K562 (cell line): ENCODE results near the gene C10orf105. TPM values are rescaled to one million over a fixed set of nuclear protein-coding genes. Genes with fewer than 3 reads are reported as not detected.

Experiments used
- BCOR ChIP-seq: fragments of 450-650 bp; IDR thresholded peaks from 2 replicates; pipeline ENCODE4 v1.6.1; 2016
- BHLHE40 ChIP-seq: IDR thresholded peaks from 2 replicates; pipeline ENCODE4 v1.6.1; 2011; ENCODE audit warnings: low read length, improper control_type of control experiment
- CCAR2 ChIP-seq: fragments of 200-400 bp; formaldehyde crosslinking; IDR thresholded peaks from 2 replicates; pipeline ENCODE4 v1.6.1; 2017; ENCODE audit warnings: mild to moderate bottlenecking, low read depth, low read length
- ESRRA ChIP-seq: fragments of 450-650 bp; IDR thresholded peaks from 2 replicates; pipeline ENCODE4 v1.6.1; 2014; ENCODE audit warnings: low read depth, mild to moderate bottlenecking, moderate library complexity, borderline replicate concordance
- FOSL1 ChIP-seq: fragments of 200-800 bp; sonication (Bioruptor generic); conservative IDR thresholded peaks from 2 replicates; pipeline ENCODE4 v1.6.1; 2016; ENCODE audit warnings: missing genetic modification characterization, missing compliant biosample characterization
- GTF3C2 ChIP-seq: IDR thresholded peaks from 3 replicates; pipeline ENCODE4 v1.6.1; 2011; ENCODE audit warnings: borderline replicate concordance, mild to moderate bottlenecking, moderate library complexity; ENCODE audit not compliant: insufficient read length; ENCODE audit errors: extremely low read depth
- HDAC1 ChIP-seq, 2 experiments: fragments of 450-650 bp; IDR thresholded peaks; 2 replicates each; pipeline ENCODE4 v1.6.1; 2016 to 2017; ENCODE audit warnings: inconsistent platforms in 1 of 2, mild to moderate bottlenecking in 1 of 2, moderate library complexity in 1 of 2
- JUND ChIP-seq, 2 experiments: IDR thresholded peaks; 2 replicates in 1 of 2; 3 replicates in 1 of 2; pipeline ENCODE4 v1.6.1; 2011; ENCODE audit warnings: borderline replicate concordance in 2 of 2, low read depth in 2 of 2, low read length in 2 of 2, improper control_type of control experiment in 1 of 2, missing biosample characterization in 1 of 2, missing genetic modification characterization in 1 of 2, missing genetic modification reagents in 1 of 2
- KDM1A ChIP-seq, 2 experiments: fragments of 450-650 bp; IDR thresholded peaks; 2 replicates each; pipeline ENCODE4 v1.6.1; 2016; ENCODE audit warnings: mild to moderate bottlenecking in 2 of 2
- KLF1 ChIP-seq: fragments of 450-650 bp; IDR thresholded peaks from 2 replicates; pipeline ENCODE4 v1.6.1; 2016; ENCODE audit warnings: missing genetic modification characterization, missing compliant biosample characterization
- MTA3 ChIP-seq: fragments of 450-650 bp; formaldehyde crosslinking; IDR thresholded peaks from 2 replicates; pipeline ENCODE4 v1.6.1; 2017; ENCODE audit warnings: mild to moderate bottlenecking, borderline replicate concordance
- POLR2A ChIP-seq: fragments of 450-650 bp; conservative IDR thresholded peaks from 2 replicates; pipeline ENCODE4 v1.6.1; 2016
- RAD21 ChIP-seq, 2 experiments: fragments of 250-450 bp in 1 of 2; fragments of 450-650 bp in 1 of 2; sonication (Bioruptor Pico) in 1 of 2; formaldehyde crosslinking in 1 of 2; IDR thresholded peaks in 1 of 2; conservative IDR thresholded peaks in 1 of 2; 2 replicates each; pipeline versions ENCODE4 v1.4.0 to v1.8.0; 2020 to 2022; ENCODE audit warnings: mild to moderate bottlenecking in 2 of 2, moderate library complexity in 1 of 2
- RB1 ChIP-seq: fragments of 450-650 bp; IDR thresholded peaks from 2 replicates; pipeline ENCODE4 v1.6.1; 2017; ENCODE audit warnings: low read depth, mild to moderate bottlenecking
- RBFOX2 ChIP-seq: fragments of 200-400 bp; formaldehyde crosslinking; IDR thresholded peaks from 2 replicates; pipeline ENCODE4 v1.6.1; 2017; ENCODE audit warnings: low read depth, mild to moderate bottlenecking, low read length, moderate library complexity
- STAT5B ChIP-seq: fragments of 250-450 bp; sonication (Bioruptor Pico); IDR thresholded peaks from 2 replicates; pipeline ENCODE4 v1.8.0; 2021; ENCODE audit warnings: mild to moderate bottlenecking, inconsistent platforms
- ZNF143 ChIP-seq: sonication (generic); formaldehyde crosslinking; IDR thresholded peaks from 2 replicates; pipeline ENCODE4 v1.9.0; 2022; ENCODE audit warnings: mild to moderate bottlenecking, missing genetic modification reagents
- polyA plus RNA-seq, 8 experiments: library from polyadenylated mRNA; depleted of rRNA in 4 of 8; stranded (reverse) in 5 of 8; unstranded in 3 of 8; fragments of >200 nt; fragmentation: Nextera tagmentation in 2 of 8; fragmentation: Illumina TruSeq in 1 of 8; extraction: Ambion mirVana in 2 of 8; extraction: Trizol in 1 of 8; gene quantifications; 2 replicates each; pipeline versions ENCODE4 v1.2.1 to v1.2.3, GENCODE V29; 2011 to 2014; ENCODE audit warnings: inconsistent platforms in 1 of 8, missing spikeins in 1 of 8
- total RNA-seq, 7 experiments: library from RNA; depleted of rRNA in 6 of 7; stranded (reverse); fragments of >200 nt in 6 of 7; fragmentation: Illumina TruSeq in 2 of 7; extraction: Trizol in 2 of 7; gene quantifications; 2 replicates each; pipeline versions ENCODE4 v1.2.1 to v1.2.3, GENCODE V29; 2011 to 2021; ENCODE audit warnings: low replicate concordance in 1 of 7
- TF ChIP-seq, protein P1 (sequence below), 2 experiments: fragments of 450-650 bp; conservative IDR thresholded peaks; 2 replicates each; pipeline ENCODE4 v1.6.1; 2017; ENCODE audit warnings: mild to moderate bottlenecking in 2 of 2, moderate library complexity in 2 of 2
- TF ChIP-seq, protein P2 (sequence below): IDR thresholded peaks from 2 replicates; pipeline ENCODE4 v1.6.1; 2011; ENCODE audit warnings: borderline replicate concordance, low read depth, mild to moderate bottlenecking, moderate library complexity, low read length; ENCODE audit not compliant: insufficient read depth, poor library complexity, severe bottlenecking

The C10orf105 gene
- total and polyA plus RNA-seq, 9 of the 15 experiments (the other 6 are each of a cell fraction or from before 2014, with no cell fraction given) = 0.03 to 0.25 (median 0.04) TPM; not detected in 3

- TF ChIP-seq, protein P1, sequence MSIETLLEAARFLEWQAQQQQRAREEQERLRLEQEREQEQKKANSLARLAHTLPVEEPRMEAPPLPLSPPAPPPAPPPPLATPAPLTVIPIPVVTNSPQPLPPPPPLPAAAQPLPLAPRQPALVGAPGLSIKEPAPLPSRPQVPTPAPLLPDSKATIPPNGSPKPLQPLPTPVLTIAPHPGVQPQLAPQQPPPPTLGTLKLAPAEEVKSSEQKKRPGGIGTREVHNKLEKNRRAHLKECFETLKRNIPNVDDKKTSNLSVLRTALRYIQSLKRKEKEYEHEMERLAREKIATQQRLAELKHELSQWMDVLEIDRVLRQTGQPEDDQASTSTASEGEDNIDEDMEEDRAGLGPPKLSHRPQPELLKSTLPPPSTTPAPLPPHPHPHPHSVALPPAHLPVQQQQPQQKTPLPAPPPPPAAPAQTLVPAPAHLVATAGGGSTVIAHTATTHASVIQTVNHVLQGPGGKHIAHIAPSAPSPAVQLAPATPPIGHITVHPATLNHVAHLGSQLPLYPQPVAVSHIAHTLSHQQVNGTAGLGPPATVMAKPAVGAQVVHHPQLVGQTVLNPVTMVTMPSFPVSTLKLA (conservative IDR thresholded peaks at IDR 0.05) = peak in 1 of 2 experiments; percentile 92; a peak in 3 of 4 replicates
- TF ChIP-seq MTA3 (peak; percentile 43; the same call in 1 of the 2 replicates), BCOR (peak; percentile 76), ESRRA (peak; percentile 58; the same call in 1 of the 2 replicates), KDM1A (IDR thresholded peaks at IDR 0.05) (0 out of 4 replicates have a peak, but pooled peaks have one; percentile 6 to 11), GTF3C2 (no peak), RB1 (peak; percentile 47; the same call in 1 of the 2 replicates), ZNF143 (no peak), KLF1 (0 out of 2 replicates have a peak, but pooled peaks have one; percentile 9), CCAR2 (no peak), FOSL1 (tag) (no peak), JUND (IDR thresholded peaks at IDR 0.05; ENCODE audit: borderline replicate concordance, low read depth, low read length) (peak; percentile 10; the same call in 1 of the 2 replicates), JUND (tag; IDR thresholded peaks at IDR 0.05; ENCODE audit: borderline replicate concordance, low read depth, low read length) (no peak; the same call in 2 of the 3 replicates), STAT5B (no peak), RAD21 (CRISPR knock-in tag; conservative IDR thresholded peaks at IDR 0.05 in 1 of 2, IDR thresholded peaks at IDR 0.05 in 1 of 2) (peak; percentile 49 to 79), BHLHE40 (0 out of 2 replicates have a peak, but pooled peaks have one; percentile 16), HDAC1 (IDR thresholded peaks at IDR 0.05) (peak in 1 of 2 experiments; percentile 73; a peak in 1 of 4 replicates), RBFOX2 (0 out of 2 replicates have a peak, but pooled peaks have one; percentile 25), POLR2A (no peak)
- TF ChIP-seq, protein P2, sequence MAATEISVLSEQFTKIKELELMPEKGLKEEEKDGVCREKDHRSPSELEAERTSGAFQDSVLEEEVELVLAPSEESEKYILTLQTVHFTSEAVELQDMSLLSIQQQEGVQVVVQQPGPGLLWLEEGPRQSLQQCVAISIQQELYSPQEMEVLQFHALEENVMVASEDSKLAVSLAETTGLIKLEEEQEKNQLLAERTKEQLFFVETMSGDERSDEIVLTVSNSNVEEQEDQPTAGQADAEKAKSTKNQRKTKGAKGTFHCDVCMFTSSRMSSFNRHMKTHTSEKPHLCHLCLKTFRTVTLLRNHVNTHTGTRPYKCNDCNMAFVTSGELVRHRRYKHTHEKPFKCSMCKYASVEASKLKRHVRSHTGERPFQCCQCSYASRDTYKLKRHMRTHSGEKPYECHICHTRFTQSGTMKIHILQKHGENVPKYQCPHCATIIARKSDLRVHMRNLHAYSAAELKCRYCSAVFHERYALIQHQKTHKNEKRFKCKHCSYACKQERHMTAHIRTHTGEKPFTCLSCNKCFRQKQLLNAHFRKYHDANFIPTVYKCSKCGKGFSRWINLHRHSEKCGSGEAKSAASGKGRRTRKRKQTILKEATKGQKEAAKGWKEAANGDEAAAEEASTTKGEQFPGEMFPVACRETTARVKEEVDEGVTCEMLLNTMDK = peak; percentile 64
These were observed 35.0 kb downstream of the C10orf105 start (continued) for GRCh38 chr10:71684356-71685173.
